GM12891 (cell line): ENCODE data around the gene DHRS13.

ENCODE experiments used
- PAX5 ChIP-seq: IDR thresholded peaks from 2 replicates; pipeline ENCODE4 v1.6.1; 2011; ENCODE audit warnings: low read length, moderate library complexity, mild to moderate bottlenecking; ENCODE audit not compliant: insufficient read depth, severe bottlenecking
- POLR2A ChIP-seq: IDR thresholded peaks from 2 replicates; pipeline ENCODE4 v1.6.1; 2011; ENCODE audit warnings: low read depth, low read length, control low read depth
- POLR2AphosphoS5 ChIP-seq: IDR thresholded peaks from 2 replicates; pipeline ENCODE4 v1.6.1; 2011; ENCODE audit warnings: low read depth, low read length, control low read depth
- TAF1 ChIP-seq: IDR thresholded peaks from 2 replicates; pipeline ENCODE4 v1.6.1; 2011; ENCODE audit warnings: low read depth, low read length, control low read depth

DNA sequence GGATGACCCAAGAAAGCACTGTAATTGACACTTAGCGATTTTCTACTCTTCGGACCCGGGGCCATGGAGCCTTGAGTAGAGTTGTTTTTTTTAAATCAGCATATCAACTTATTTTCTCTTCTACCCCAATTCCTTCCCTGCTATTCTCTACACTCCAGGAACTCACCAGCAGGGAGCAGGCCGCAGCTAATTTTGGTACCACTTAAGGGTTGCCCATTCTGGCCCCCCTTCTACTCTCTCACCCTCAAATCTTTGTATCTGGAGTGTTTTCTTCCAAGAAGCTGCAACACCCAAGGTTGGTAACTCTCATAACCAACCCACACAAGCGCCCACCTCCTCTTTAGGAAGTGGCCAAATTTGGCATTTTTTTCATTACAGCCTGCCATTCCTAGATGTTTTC, 53.6 kb downstream of the DHRS13 start:
- TF ChIP-seq POLR2A (no peak), PAX5 (no peak), POLR2AphosphoS5 (no peak), TAF1 (no peak)
